Measurements from ENCODE around the gene RNF214.
"Not testable (repeated sequence)": the region's sequence is repeated elsewhere in the genome, so short reads cannot be mapped to it uniquely, and the experiment has no call there.

The RNF214 gene

GRCh38 chr11:117232092-117232878, at the start of gene RNF214:
RNF214 (plus strand) TSS chr11:117232671; CDS start chr11:117234273, 1,602 bp downstream.
- DNase-seq: peak; percentile 75

- DNase-seq: not testable (repeated sequence)
Observed at GRCh38 chr11:117183178-117183577, 49.3 kb upstream of the RNF214 start.

- no peak for DNase-seq
Observed at GRCh38 chr11:117183724-117184349, 48.6 kb upstream of the RNF214 start.

GRCh38 chr11:117185736-117186430, 46.6 kb upstream of the RNF214 start:
- DNase-seq: no peak

- no peak for DNase-seq
Observed at GRCh38 chr11:117186431-117186761, 46.1 kb upstream of the RNF214 start.

GRCh38 chr11:117187007-117187406, 45.5 kb upstream of the RNF214 start:
- DNase-seq: no peak

- no peak for DNase-seq
Observed at GRCh38 chr11:117187428-117187798, 45.1 kb upstream of the RNF214 start.

GRCh38 chr11:117187799-117188481, 44.5 kb upstream of the RNF214 start:
- no peak for DNase-seq

- no peak for DNase-seq
Observed at GRCh38 chr11:117188620-117189081, 43.8 kb upstream of the RNF214 start.

GRCh38 chr11:117189191-117189940, 43.1 kb upstream of the RNF214 start:
- DNase-seq: no peak

- DNase-seq: no peak
Observed at GRCh38 chr11:117189941-117190544, 42.4 kb upstream of the RNF214 start.

- no peak for DNase-seq
Observed at GRCh38 chr11:117191680-117192400, 40.6 kb upstream of the RNF214 start.

GRCh38 chr11:117192401-117192875, 40.0 kb upstream of the RNF214 start:
- DNase-seq: no peak

GRCh38 chr11:117193130-117194020, 39.1 kb upstream of the RNF214 start:
- DNase-seq: no peak

GRCh38 chr11:117194267-117194666, 38.2 kb upstream of the RNF214 start:
- DNase-seq: no peak

- no peak for DNase-seq
Observed at GRCh38 chr11:117195258-117195657, 37.2 kb upstream of the RNF214 start.

GRCh38 chr11:117195761-117196160, 36.7 kb upstream of the RNF214 start:
- no peak for DNase-seq

- no peak for DNase-seq
Observed at GRCh38 chr11:117197006-117197405, 35.5 kb upstream of the RNF214 start.

- peak; percentile 28 for DNase-seq
Observed at GRCh38 chr11:117197516-117198456, 34.7 kb upstream of the RNF214 start.
